G401 (cell line): ENCODE data around the gene RHOT2. TPM values are rescaled to one million over a fixed set of nuclear protein-coding genes. Genes with fewer than 3 reads are reported as not detected.
A peak's percentile ranks its signal among the peaks of the same experiment; 100 is the strongest.
"Not testable (repeated sequence)": the region's sequence is repeated elsewhere in the genome, so short reads cannot be mapped to it uniquely, and the experiment has no call there.

ENCODE experiments used
- DNase-seq: peaks from one replicate; pipeline ENCODE4 v3.0.0-alpha.2; 2015; ENCODE audit warnings: low spot score
- in situ Hi-C: cut with HindIII; loops from 2 replicates; pipeline ENCODE4 v1.10.0; 2016; ENCODE audit warnings: low sequenced_read_pairs, mixed read lengths
- total RNA-seq: library from RNA; depleted of rRNA; stranded (reverse); fragments of >200 nt; shearing (Covaris generic); gene quantifications from 2 replicates; pipeline ENCODE4 v1.2.3, GENCODE V29; 2014

The RHOT2 gene
- total RNA-seq, 1 experiment from 2014 or later, result 104 TPM

- DNase-seq, in situ Hi-C loops: not testable (repeated sequence)
These were observed 23.3 kb downstream of the RHOT2 start for GRCh38 chr16:691242-691641.

DNA sequence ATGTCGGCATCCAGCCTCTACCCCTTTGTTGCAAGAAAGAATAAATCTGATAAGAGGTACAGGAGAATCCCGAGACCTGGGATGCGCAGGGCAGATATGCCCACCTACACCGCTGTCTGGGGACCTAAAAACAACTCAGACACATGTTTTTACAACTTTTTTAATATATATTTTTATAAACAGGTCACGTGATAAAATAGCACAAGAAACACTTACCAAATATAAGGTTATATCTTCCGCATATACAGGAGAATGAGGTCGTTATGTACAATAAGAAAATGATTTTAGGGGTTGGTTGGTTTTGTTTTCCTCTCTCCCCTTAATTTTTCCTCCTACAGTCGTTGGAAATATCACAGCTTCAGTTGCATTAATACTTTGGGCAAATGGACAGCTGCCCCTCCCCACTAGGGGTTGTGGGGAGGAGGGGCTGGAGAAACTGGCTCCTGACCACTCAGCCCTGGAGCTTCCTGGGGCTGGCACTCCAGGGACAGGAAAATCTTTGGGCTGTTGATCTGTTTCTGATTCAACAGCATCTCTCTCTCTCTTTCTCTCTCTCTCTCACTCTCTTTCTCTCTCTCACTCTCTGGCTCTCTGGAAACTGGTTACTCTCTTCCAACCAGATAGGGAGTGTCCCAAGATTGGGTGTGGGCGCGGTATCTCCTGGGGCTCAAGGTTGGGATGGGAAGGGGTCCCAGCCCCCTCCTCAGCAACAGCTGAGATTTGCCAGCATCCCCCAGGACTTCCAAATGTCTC lies 24.6 kb downstream of the RHOT2 start:
- in situ Hi-C loops, result no loop called here
- no peak for DNase-seq

DNA sequence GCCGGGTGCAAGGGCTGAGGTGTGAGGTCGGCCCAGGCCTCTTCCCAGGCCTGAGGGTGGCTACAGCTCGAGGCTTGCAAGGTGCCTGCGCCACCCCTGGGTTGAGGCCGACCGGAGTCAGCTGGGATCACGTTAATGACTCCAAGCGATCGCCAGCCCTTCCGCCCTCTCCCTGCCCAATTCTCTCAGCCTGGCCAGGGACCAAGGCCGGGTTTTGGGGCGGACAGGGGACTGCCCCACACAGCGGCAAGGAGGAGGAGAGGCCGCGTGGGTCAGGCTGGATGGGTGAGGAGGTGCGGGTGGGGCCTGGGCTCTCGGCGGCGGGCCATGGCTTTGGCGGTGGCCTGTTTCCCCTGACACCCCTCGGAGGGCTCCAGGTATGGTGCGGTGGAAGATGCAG lies 25.4 kb downstream of the RHOT2 start:
- in situ Hi-C loops, result no loop called here
- DNase-seq, result no peak

GRCh38 chr16:693766-694165 lies 25.8 kb downstream of the RHOT2 start:
- DNase-seq, result no peak
- in situ Hi-C loops, result no loop called here

- in situ Hi-C loops, result no loop called here
- no peak for DNase-seq
These were observed 26.4 kb downstream of the RHOT2 start for GRCh38 chr16:694187-694862.

GRCh38 chr16:694863-695354 lies 27.0 kb downstream of the RHOT2 start:
- in situ Hi-C loops, result no loop called here
- DNase-seq, result no peak

GRCh38 chr16:695355-696089 lies 27.6 kb downstream of the RHOT2 start:
- DNase-seq, result peak; percentile 71
- in situ Hi-C loops, result no loop called here

DNA sequence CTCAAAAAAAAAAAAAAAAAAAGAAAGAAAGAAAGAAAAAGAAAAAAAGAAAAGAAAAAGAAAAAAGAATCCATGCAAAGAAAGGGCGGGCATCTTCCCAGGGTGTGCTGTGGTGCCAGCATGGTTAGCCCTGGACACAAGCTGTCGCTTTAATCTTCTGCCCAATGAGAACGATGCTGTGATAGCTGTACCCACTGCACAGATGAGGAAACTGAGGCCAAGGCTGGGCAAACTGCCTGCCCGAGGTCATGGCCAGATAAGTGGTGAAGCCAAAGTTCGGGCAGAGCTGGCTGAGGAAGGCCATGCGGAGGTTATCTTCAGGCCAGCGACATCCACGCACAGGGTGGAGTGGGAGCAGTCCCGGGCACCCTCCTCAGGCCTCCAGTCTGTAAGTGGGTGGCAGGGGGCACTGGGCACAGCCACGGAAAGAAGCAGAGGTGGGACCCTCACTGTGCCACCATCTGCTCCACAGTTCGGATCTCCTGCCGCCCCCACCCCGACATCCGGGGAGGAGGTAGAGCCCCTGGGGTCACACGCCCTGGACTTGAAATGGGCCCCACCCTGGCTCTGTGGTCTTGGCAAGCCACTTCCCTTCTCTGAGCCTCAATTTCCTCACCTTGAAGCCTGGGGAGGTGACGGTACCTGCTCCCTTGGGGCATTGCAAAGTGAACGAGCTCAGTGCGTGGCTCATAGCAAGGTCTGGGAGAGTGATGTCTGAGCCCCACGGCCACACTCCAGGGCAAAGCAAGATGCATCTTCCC lies 31.2 kb downstream of the RHOT2 start:
- in situ Hi-C loops, result no loop called here

DNA sequence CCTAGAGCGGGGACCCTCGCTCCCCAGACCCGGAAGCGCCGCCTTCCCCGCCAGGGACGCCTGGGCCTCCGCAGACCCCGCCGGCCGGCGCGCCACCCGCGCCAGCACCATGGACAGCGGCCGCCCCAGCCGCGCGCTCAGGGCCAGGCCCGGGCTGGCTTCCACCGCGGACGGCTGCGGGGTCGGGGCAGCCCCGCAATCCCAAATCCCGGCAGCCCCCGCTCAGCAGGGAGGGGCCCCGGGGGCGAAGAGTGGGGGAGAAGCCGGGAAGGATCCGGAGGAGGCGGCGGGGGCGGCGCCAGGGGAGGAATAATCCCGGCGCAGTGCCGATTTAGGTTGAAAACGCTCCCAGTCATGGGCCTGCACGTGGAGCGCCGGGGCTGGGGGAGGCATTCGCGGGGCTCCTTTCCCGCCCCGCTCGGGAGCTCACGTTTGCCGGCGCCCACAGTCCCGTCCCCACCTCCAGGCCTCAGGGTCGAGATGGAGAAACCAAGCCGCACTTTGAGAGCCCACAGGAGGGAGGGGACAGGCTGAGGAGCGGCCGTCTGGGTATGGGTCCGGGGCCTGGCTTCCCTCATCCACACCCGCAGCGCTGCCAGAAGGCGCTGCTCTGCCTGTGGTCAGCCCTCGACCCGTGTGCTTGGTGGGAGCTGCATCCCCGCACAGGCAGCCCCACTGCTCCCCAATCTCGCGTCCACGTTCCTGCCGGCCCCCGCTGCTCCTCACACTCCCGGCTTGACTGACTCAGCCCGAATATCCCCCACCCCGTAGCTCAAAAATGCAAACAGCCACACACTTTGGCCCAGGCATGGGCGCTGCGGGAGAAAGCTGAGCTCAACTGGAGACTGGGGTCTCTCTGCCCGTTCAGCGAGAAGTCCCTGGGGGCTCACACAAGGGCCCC lies 33.0 kb downstream of the RHOT2 start:
- in situ Hi-C loops, result loop anchor here (25.0 kb wide), 1 partner anchor 161 kb away; no protein-coding TSS in a partner anchor
- no peak for DNase-seq

More for the DNA sequence above, 31.2 kb downstream of the RHOT2 start:
- no peak for DNase-seq

- in situ Hi-C loops, result loop anchor here (25.0 kb wide), 1 partner anchor 160 kb away; no protein-coding TSS in a partner anchor
- no peak for DNase-seq
These were observed 34.4 kb downstream of the RHOT2 start for GRCh38 chr16:702341-702740.

DNA sequence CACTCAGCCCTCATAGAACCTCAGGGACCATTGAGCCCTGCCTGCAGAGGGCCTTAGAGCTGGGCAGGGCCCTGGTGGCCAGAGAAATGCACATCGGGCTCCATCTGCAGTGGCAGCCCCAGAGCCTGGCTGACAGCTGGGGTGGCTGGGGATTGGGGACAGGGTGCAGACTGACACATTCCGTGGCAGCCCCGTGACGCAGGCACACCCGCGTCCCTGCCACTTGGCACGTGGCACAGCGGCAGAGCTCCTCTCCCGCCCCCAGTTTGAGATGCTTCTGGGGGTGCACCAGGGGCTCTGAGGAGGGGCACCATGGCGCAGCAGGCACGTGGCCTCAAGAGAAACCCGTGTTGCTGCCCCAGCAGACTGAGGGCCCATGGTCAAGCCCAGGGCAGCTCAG lies 35.5 kb downstream of the RHOT2 start:
- in situ Hi-C loops, result loop anchor here (25.0 kb wide), 1 partner anchor 159 kb away; no protein-coding TSS in a partner anchor

DNA sequence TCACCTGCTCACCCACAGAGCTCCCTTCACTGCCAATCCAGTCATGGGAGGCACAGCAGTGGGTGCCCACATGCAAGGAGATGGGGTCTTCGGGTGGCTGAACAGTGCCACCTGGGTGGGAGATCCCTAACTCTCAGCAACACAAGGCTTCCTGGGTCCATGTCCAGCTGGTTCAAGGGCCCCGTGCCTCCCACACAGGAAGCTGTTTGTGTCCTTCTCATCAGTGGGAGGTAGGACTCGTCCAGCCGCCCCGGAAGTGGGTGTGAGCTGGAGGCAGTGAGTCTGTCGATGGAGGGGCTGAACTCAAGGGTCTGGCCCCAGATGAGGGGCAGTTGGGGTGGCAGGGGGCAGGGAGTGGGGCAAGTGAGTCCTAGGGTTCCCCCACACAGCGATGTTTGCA lies 36.1 kb downstream of the RHOT2 start:
- no peak for DNase-seq
- in situ Hi-C loops, result loop anchor here (25.0 kb wide), 1 partner anchor 158 kb away; no protein-coding TSS in a partner anchor

More for the DNA sequence above, 35.5 kb downstream of the RHOT2 start:
- no peak for DNase-seq

GRCh38 chr16:704552-705380 lies 36.8 kb downstream of the RHOT2 start:
- DNase-seq, result peak; percentile 84
- in situ Hi-C loops, result loop anchor here (25.0 kb wide), 1 partner anchor 158 kb away; no protein-coding TSS in a partner anchor

GRCh38 chr16:705431-706188 lies 37.7 kb downstream of the RHOT2 start, which contains the start of gene FBXL16:
Gene FBXL16 (minus strand): TSS chr16:705801. CDS start chr16:697405, 8,396 bp downstream.
- in situ Hi-C loops, result loop anchor here (25.0 kb wide), 1 partner anchor 157 kb away; no protein-coding TSS in a partner anchor
- peak; percentile 79 for DNase-seq

- DNase-seq, result no peak
- in situ Hi-C loops, result loop anchor here (25.0 kb wide), 1 partner anchor 156 kb away; no protein-coding TSS in a partner anchor
These were observed 38.5 kb downstream of the RHOT2 start for GRCh38 chr16:706189-707061.
